IMR-90 (cell line): ENCODE results near the gene WIPF1.

ENCODE experiments used
- CTCF ChIP-seq: conservative IDR thresholded peaks from 2 replicates; pipeline ENCODE4 v1.5.1; 2012; ENCODE audit warnings: mild to moderate bottlenecking, low read depth, low read length, improper control_type of control experiment
- MXI1 ChIP-seq: IDR thresholded peaks from 2 replicates; pipeline ENCODE4 v1.6.1; 2012; ENCODE audit warnings: low read depth, mild to moderate bottlenecking, low read length, moderate library complexity, borderline replicate concordance

- TF ChIP-seq CTCF = no peak
- TF ChIP-seq MXI1 = no peak
Measured at GRCh38 chr2:174580951-174581350, 16.7 kb downstream of the WIPF1 start.
